NCI-H526 treated with DMSO at 0.1 percent for 48 hours (cell line): ENCODE measurements around the gene RPL36A.

Source experiments
- DNase-seq: peaks from one replicate; lab custom pipeline; 2025; lab: John Stamatoyannopoulos, UW

The RPL36A gene

DNA sequence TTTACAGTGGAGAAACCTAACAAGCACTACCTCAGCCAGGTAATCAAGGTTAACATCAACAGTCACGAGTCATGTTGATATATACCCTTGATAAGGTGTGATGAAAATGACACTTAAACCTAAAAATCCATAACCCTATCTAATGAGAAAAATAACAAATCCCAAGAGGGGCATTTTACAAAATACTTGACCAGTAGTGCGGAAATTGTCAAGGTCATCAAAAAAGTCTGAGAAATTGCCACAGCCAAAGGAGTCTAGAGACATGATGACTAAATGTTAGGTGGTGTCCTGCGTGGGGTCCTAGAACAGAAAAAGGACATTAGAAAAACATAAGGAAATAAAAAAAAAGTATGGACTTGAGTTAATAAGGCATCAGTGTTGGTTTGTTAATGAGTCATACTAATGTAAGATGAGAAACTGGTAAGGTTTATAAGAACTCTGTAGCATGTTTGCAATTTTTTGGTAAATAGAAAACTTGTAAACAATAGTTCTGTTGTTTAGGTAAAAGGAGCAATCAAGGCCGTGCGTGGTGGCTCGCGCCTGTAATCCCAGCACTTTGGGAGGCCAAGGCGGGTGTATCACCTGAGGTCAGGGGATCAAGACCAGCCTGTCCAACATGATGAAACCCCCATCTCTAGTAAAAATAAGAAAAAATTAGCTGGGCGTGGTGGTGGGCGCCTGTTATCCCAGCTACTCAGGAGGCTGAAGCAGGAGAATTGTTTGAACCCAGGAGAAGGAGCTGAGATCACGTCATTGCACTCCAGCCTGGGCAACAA lies 2.9 kb downstream of the RPL36A start:
- no peak for DNase-seq

DNA sequence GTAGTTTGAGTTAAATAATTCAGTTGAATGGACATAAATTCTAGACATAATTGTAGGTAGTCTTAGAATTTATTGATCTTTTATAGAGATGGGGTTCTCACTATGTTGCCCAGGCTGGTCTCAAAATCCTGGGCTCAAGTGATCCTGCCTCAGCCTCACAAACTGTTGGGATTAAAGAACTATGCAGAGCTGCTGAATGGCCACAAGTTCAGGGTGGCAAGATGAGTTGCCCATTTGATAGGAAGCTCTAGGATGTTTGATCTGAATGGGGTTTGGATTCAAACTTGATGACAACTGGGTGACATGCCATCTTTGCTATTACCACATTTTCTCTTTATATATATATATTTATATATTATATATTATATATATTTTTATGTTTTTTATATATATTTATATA lies 3.6 kb downstream of the RPL36A start:
- DNase-seq, result no peak

DNA sequence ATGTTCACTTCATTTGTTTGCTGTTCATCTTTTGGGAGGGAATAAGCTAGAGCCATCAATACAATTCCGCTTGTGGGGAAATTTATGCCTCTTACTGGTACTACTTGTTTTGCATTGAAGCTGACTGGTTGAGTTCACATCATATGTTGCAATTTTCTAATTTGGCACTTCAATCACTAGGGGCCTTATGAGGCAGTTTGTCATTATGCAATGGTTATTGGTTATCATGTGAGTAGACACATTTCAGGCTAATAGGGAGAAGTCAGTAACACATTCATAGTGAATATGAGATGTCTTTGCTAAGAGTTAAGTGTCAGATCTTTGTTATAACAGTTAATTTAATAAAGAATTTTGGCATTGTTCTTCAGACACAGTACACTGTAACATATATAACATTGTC lies 5.0 kb downstream of the RPL36A start:
- no peak for DNase-seq

DNA sequence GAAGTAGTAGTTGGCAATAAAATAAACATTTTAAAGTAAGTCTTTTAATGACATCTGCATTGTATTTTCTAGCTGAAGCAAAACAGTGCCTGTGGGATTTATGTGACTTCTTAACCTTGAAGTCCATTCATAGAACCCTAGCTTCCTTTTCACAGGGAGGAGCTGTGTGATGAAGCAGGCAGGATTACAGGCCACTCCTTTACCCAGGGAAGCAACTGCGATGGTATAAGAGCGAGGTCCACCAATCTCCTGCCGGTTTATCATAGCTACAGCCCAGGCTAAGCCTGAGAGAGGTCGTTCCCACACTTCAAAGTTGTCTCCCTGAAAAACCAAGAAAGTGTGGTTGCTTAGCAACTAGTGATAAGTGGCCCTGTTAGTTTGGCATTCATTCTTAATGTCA lies 7.0 kb downstream of the RPL36A start:
- DNase-seq, result no peak

DNA sequence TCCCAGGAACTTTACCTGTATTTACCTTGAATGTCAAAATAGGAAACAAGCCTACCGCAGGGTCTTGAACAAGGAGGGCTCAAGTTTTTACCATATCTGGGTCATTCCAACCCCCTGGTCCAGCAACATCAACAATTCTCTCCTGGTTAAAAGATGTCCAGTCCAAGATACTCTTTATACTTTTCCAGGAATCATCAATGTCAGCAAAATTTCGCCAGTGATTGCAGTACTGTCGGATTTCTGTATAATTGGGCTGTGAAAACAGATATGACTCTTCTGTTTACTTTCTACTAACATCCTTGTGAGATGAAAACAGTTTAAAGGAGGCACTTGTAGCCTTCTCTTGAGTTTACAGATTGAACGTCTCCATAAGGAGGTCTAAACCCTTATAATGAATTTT lies 7.9 kb downstream of the RPL36A start:
- no peak for DNase-seq

DNA sequence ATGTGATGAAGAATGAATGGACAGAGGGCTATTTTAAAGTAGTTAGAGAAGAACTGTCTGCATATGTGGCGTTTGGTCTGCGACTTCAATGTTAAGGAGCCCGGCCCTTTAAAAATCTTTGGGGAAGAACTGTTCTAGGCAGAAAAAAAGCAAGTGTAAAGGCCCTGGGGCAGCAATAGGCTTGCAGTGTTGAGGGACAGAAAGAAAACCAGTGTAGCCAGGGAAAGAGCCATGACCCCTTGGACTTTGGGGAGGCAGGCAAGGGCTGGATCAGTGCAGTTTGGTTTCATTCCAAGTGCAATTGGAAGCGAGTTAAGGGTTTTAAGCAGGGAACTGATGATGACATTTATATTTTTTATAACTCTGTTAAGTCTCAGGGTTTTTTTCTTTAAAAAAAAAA lies 9.0 kb downstream of the RPL36A start:
- no peak for DNase-seq

DNA sequence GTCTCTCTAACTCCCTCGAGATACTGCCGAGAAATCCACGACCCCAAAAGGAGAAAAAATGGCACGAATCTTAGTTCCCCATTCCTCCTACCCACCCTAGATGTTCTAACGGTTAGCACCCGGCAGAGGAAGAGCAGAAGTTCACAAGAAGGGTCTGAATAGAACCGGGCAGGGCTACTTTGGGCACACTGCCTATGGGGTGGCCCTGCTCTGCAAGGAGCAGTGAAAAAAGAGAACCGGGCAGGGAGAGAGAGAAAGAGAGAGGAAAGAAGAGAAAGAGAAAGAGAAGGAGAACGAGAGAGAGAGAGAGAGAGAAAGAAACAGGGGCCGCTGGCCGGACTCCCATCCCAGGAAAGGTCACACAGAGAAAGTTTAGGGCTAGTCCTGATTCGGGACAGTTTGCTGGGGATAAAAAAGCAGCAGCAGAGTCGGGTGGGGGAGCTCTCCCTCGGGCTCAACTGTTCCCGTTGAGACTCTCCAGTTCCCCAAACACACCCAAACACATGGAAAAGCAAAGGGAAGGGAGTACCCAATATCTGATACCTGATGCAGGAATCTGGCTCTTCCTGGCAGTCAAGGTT lies 16.4 kb downstream of the RPL36A start:
- DNase-seq, result no peak

DNA sequence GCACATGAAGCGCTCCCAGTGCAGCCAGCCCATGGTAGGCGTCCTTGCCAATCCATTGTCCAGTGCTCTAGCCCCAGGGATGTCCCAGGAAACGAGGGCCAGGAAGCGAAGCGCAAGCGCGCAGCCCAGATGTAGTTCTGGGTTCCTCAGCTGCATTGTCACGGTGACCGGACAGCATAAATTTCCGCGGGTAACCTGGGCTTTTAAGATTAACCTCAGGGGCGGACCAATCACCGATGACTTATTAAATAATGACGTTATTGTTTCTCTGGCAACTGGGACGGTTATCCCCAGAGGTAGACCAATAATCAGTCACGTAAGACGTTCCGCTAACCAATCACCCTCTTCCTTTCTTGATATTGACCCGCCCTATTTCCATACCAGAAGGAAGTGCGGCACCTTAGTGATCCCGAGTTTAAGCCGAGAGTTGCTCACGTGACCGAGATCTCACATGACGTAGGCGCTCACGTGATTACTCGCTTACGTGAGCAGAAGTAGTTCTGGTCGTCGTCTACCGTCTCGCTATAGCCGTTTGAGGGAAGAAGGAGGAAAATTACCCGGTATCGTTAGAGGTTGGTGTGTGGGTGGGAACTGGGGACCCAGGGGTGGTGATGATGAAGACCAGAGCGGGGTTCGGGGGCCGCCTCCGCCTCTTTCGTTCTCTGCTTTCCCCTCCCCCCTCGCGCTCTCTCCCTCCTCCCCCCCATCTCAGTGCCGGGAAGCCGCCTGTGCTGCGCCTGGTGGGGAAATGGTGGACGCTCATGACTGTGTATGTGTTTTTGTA lies 17.1 kb downstream of the RPL36A start, which contains the start of the genes GLA and HNRNPH2:
GLA (minus strand) TSS at position 178 of the 784 bp plus-strand sequence; CDS start at position 156, 22 bp downstream.
HNRNPH2 (plus strand) TSS at position 475 of the 784 bp plus-strand sequence. CDS start 3,767 bp downstream, outside the sequence.
- DNase-seq, result peak; percentile 97

DNA sequence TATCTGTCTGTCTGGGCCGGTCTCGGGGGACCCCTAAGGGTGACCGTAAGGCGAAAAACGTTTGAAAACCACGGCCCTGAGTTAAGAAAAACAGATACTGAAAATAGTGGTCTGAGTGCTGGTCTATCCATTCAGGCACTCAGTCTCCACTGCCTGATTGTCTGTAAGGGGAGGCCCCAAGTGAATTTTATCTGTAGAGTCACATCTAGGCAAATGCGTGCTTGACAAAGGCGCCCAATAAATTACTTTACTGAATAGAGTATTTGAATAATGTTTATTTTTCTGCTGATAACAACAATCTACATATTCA lies 17.7 kb downstream of the RPL36A start:
- peak; percentile 36 for DNase-seq

DNA sequence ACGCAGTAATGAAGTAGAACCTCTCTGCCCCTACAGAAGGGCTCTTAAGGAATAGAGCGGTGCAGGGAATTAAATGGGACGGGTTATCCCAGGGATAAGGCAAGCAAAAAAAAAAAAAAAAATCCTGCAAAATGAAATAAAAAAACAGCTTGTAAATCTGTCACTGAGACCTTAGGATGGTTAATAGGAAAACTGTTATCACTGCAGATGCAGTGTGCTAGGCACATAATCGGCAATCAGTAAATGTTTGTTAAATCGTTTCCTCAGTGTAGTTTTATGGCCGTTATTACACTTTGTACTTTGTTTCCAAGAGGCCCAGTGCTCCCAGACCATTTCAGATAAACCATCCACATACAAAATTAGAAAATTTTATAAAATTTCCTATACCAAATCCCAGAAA lies 18.2 kb downstream of the RPL36A start:
- DNase-seq, result no peak

DNA sequence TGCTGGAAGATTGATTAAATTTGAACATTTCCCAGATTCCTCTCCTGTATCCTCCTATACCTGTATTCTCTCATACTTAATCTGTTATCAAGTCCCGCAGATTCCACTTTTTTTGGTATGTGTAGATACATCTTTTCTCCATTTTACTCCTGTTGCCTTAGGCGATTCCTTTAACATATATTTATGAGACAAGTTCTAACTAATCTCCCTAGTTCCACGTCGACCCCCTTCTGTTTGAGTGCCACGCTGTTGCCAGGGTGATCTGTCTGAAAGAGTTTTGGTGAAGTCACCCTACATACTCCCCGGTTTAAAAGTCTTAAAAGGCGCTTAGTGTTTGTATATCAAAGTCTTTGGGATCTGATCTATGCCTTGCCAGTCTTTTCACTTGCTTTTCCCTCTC lies 19.6 kb downstream of the RPL36A start:
- DNase-seq, result no peak

DNA sequence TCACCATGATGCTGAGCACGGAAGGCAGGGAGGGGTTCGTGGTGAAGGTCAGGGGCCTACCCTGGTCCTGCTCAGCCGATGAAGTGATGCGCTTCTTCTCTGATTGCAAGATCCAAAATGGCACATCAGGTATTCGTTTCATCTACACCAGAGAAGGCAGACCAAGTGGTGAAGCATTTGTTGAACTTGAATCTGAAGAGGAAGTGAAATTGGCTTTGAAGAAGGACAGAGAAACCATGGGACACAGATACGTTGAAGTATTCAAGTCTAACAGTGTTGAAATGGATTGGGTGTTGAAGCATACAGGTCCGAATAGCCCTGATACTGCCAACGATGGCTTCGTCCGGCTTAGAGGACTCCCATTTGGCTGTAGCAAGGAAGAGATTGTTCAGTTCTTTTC lies 21.2 kb downstream of the RPL36A start:
- DNase-seq, result no peak

DNA sequence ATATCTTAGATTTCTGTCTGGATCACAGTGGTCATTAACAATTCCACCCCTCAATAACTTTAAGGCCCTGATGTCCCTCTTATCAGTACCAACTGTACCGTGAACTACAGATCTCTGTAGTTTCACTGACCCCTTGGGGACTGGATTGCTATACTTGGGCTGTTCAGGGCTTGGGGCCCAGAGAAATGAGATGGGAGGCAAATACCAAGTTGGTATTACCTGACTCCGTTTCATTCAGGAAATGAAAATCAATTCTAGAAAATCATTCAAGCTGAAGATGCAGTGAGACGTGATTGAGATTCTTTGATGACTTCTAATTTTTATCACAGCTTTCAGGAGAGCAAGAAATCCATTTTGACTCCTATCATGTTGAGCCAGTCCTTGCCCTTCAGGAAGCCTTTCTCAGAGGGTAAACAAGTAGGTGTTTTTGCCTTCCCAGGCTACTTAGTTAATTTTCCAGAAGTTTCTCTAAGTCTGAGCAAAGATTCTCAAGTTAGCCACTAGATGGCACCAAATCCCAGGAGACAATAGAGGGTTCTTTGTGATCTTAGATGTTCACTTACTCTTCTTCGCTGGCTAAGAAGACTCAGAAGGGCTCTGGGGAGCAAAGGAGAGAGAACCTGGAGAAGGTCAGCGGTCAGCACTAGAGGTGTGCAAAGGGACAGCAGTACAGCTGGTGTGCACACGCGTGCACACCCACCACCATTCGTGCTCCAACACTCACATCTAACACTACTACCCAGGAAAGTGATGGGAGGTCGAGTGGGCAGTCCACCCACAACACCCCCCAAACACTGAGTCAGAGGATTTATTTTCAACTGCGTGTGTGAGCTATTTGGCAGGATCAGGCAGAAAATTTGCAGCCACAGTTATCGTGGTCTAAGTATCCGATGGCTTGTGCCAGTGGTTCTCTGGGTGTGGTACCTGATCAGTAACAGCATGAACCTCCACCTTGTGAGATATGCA lies 24.7 kb downstream of the RPL36A start:
- peak; percentile 22 for DNase-seq

DNA sequence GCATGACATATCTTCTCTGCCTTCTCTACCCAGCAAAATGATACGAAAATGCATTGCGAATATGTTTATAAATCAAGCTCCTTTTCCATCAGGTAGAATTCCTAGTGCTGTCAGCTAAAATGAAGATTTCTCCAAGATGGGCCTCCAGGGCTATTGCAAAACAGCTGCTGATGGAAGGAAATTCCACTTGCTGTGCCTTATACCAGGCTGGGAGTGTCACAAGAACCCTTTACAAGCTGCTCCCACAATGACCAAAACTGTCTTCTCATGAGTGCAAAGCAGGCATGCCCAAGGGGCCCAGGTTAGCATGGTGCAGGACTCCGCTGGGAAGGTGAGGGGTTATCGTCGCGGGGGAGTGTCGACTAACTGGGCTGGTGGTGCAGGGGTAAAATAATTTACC lies 25.9 kb downstream of the RPL36A start:
- DNase-seq, result no peak

DNA sequence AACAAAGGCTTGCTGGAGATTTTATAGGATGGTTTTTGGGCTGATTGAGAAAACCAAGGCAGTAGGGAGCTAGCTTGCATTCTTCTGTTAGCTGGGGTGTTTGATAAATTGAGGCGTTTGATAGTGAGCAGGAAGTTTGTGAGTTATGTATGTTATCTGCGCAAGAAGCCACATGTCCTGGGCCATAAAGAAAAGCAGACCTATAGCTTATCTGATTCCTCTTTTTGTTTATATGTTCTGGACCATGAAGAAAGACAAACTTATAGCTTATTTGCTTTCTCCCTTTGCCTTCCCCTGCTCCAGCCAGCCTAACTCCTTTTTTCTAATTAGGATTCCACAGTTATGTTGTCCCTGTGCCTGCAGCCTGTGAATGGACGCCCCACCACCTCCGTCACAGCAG lies 26.4 kb downstream of the RPL36A start:
- no peak for DNase-seq

DNA sequence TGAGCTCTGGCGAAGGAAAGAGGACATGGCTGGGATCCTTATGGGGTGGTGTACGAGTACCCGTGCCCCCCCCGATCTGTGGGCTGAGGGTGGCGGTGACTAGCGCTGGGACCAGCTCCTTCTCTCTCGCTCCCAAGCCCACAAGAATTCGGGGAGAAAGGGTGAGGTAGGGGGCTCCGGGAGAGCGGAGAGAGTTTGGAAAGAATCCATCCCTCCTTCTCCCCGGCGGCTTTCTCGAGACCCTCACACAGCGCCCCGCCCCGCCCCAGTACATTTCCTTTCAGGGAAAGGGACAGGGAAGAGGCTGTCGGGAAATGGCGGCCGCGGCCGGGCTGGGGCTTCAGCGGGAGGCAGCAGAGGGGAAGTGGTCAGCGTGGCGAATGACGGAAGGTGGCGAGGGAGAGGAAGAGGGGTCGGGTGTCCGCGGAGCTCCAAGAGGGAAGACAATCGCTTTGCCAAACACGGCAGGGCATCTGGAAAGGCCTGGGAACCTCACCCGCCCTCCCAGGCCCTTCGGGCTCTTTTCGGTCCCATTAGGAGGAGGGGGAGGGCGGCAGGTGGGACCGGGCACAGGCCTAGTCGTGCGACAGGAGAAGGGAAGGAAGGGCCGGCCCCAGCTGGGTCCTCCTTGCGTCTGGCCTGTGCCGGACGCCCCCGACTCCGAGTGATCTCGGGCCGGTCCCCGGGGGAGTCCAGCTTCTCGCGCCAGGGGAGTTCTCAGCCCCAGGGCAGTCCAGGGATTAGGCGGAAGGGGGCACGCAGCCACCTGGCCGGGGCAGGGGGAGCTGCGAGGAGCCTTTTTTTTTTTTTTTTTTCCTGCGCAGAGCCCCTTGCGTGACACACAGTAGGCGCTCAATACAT lies 27.4 kb downstream of the RPL36A start:
- DNase-seq, result no peak

DNA sequence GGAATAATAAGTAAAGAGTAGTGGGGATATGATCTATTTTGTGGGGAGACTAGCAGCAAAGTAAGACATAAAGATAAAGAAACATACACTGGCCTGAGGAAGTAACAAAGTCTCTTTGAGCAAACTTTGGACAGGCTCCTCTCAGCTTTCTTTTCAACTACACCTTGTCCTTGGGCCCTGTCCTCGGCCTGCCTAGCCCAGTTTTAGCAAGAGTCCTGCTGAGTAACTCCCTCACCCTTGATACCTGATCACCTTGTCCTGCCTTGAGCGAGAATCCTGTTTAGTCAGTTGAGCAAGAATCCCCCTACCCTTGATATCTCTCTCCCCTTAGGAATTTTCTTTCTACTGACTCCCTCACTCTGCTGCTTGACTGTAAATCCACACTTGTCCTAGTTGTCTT lies 28.7 kb downstream of the RPL36A start:
- no peak for DNase-seq

DNA sequence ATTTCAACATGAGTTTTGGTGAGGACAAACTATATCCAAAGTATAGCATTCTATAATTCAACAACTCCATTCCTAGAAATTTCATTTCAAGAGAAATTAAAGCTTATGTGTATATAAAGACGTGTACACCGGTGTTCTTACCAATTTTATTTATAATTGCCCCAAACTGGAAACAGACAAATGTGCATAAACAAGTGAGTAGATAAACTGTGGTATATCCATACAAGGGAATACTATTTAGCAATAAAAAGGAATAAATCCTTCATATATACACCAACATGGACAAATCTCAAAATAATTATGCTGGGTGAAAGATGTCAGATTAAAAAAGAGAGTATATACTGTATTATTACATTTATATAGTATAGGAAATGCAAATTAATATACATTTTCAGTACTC lies 37.1 kb downstream of the RPL36A start:
- no peak for DNase-seq

DNA sequence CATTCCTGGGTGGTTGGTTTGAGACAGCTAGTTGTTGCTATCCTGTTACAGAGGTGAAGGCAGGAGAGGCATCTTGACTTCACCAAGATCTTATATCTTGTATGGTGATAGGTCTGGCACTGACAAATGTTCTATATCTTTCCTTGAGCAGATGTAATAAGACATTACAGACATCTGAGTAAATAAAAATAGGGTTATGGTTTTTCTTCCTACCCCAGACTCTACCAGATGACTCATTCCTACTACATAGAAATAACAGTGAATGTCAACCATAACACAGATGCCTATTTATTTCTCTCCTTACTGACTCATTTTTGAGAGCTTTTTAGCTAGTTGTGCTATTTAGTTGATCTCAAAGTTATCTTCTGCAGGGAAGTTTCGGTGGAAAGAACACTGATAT lies 39.1 kb downstream of the RPL36A start:
- DNase-seq, result no peak

DNA sequence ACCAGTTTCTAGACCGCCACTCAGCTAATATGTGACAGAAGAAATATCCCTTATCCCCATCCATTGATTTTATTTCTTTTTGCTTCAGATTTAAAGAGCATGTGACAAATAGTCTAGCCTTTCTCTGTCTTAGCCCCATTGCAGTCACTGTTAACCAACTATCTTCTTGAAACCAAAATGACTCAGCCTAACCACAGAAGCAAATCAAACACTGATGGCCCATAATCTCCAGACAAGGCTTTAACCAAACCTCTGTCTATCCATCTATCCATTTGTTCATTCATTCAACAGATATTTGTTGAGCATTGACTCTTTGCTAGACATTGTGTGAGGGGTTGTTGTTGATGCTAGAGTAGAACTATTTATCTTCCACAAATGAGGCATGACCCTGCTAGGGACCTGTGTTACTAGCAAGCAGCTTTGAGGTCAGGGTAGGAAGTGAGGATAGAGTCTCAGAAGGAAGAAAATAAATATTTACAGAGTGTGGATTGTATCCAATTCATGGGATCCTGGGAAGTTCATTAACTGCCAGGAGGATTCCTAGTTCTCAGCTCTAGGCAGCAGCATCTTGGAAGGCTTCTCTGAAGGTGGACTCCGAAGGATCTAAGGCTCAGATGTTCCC lies 39.8 kb downstream of the RPL36A start:
- no peak for DNase-seq

DNA sequence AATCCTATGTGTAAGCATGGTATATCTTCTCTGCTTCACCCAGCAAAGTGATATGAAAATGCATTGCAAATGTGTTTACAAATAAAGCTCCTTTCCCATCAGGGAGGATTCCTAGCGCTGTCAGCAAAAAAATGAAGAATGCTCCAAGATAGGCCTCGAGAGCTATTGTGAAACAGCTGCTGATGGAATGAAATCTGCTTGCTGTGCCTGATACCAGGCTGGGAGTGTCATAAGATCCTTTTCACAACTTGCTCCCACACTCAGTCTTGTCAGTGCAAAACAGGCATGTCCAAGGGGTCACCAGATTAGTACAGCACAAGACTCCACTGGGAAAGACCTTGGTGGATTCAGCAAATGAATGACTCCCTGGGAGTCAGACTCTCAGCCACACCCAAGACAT lies 51.3 kb downstream of the RPL36A start:
- no peak for DNase-seq
